NT2/D1 (cell line): ENCODE results near the gene EPHA6.
"Not testable (repeated sequence)": the region's sequence is repeated elsewhere in the genome, so short reads cannot be mapped to it uniquely, and the experiment has no call there.

Source experiments
- DNase-seq: peaks from one replicate; pipeline ENCODE4 v3.0.0-alpha.2; 2011; ENCODE audit warnings: low read depth, low spot score
- H3K27me3 ChIP-seq: 2 replicates; pipeline ENCODE4 v1.6.0; 2011; ENCODE audit warnings: mild to moderate bottlenecking; ENCODE audit not compliant: insufficient read length, insufficient read depth
- H3K36me3 ChIP-seq: 2 replicates; pipeline ENCODE4 v1.6.1; 2011; ENCODE audit warnings: mild to moderate bottlenecking, low read length, mixed read lengths; ENCODE audit not compliant: insufficient read depth, insufficient read length
- H3K4me1 ChIP-seq: 2 replicates; pipeline ENCODE4 v1.5.1; 2011; ENCODE audit not compliant: insufficient read depth, insufficient read length
- H3K4me3 ChIP-seq: 2 replicates; pipeline ENCODE4 v1.5.1; 2011; ENCODE audit warnings: low read depth; ENCODE audit not compliant: insufficient read length
- H3K9ac ChIP-seq: 2 replicates; pipeline ENCODE4 v1.6.0; 2011; ENCODE audit warnings: low read depth; ENCODE audit not compliant: insufficient read length
- H3K9me3 ChIP-seq: 2 replicates; pipeline ENCODE4 v1.5.1; 2011; ENCODE audit warnings: mild to moderate bottlenecking, low read length; ENCODE audit not compliant: insufficient read depth
- SUZ12 ChIP-seq: IDR thresholded peaks from 2 replicates; pipeline ENCODE4 v1.6.1; 2011; ENCODE audit not compliant: insufficient read length, insufficient read depth; ENCODE audit errors: extremely low read depth
- YY1 ChIP-seq: IDR thresholded peaks from 2 replicates; pipeline ENCODE4 v1.6.1; 2011; ENCODE audit not compliant: insufficient read length, insufficient read depth
- ZNF274 ChIP-seq: IDR thresholded peaks from 2 replicates; pipeline ENCODE4 v1.6.1; 2011; ENCODE audit warnings: mild to moderate bottlenecking, low read depth, low read length

EPHA6 gene

GRCh38 chr3:96991800-96992365, 177.5 kb downstream of the EPHA6 start:
- no peak for DNase-seq
- Histone ChIP-seq H3K4me3 (no peak overlapping the region), H3K4me1 (no peaks in the 10 kb centered on the region), H3K9me3 (0 out of 2 replicates have a peak, but pooled peaks cover 2% of the 10 kb centered on the region), H3K9ac (no peak overlapping the region), H3K27me3 (no peaks in the 10 kb centered on the region), H3K36me3 (no peaks in the 10 kb centered on the region)
- no peak for TF ChIP-seq ZNF274
- no peak for TF ChIP-seq SUZ12
- no peak for TF ChIP-seq YY1

- H3K36me3 ChIP-seq = no peaks in the 10 kb centered on the region
- H3K27me3 ChIP-seq = no peaks in the 10 kb centered on the region
- H3K9me3 ChIP-seq = no peaks in the 10 kb centered on the region
- H3K4me3 ChIP-seq = no peak overlapping the region
- H3K9ac ChIP-seq = no peak overlapping the region
- no peaks in the 10 kb centered on the region for H3K4me1 ChIP-seq
- no peak for TF ChIP-seq ZNF274
- TF ChIP-seq SUZ12 = no peak
- no peak for TF ChIP-seq YY1
- no peak for DNase-seq
These were observed 180.6 kb downstream of the EPHA6 start for GRCh38 chr3:96994988-96995387.

- no peak for DNase-seq
- no peaks in the 10 kb centered on the region for H3K9me3 ChIP-seq
- H3K36me3 ChIP-seq = no peaks in the 10 kb centered on the region
- H3K4me3 ChIP-seq = no peak overlapping the region
- TF ChIP-seq ZNF274 (no peak), SUZ12 (no peak), YY1 (no peak)
- no peaks in the 10 kb centered on the region for H3K27me3 ChIP-seq
- H3K4me1 ChIP-seq = no peaks in the 10 kb centered on the region
- no peak overlapping the region for H3K9ac ChIP-seq
These were observed 181.6 kb downstream of the EPHA6 start for GRCh38 chr3:96996009-96996408.

- Histone ChIP-seq H3K9ac (no peak overlapping the region), H3K36me3 (no peaks in the 10 kb centered on the region), H3K9me3 (no peaks in the 10 kb centered on the region), H3K4me3 (no peak overlapping the region), H3K27me3 (no peaks in the 10 kb centered on the region), H3K4me1 (no peaks in the 10 kb centered on the region)
- DNase-seq = no peak
- TF ChIP-seq SUZ12 = no peak
- TF ChIP-seq YY1 = no peak
- TF ChIP-seq ZNF274 = no peak
These were observed 187.2 kb downstream of the EPHA6 start for GRCh38 chr3:97001611-97002010.

- H3K36me3 ChIP-seq = no peaks in the 10 kb centered on the region
- no peak overlapping the region for H3K4me3 ChIP-seq
- no peaks in the 10 kb centered on the region for H3K27me3 ChIP-seq
- H3K9me3 ChIP-seq = no peaks in the 10 kb centered on the region
- TF ChIP-seq ZNF274 (no peak), YY1 (no peak), SUZ12 (no peak)
- no peak overlapping the region for H3K9ac ChIP-seq
- DNase-seq = peak; percentile 33
- no peaks in the 10 kb centered on the region for H3K4me1 ChIP-seq
These were observed 195.1 kb downstream of the EPHA6 start for GRCh38 chr3:97009427-97010019.

- Histone ChIP-seq H3K4me1 (no peaks in the 10 kb centered on the region), H3K36me3 (no peaks in the 10 kb centered on the region), H3K27me3 (no peaks in the 10 kb centered on the region), H3K9me3 (no peaks in the 10 kb centered on the region), H3K4me3 (no peak overlapping the region), H3K9ac (no peak overlapping the region)
- no peak for DNase-seq
- no peak for TF ChIP-seq YY1
- TF ChIP-seq ZNF274 = no peak
- no peak for TF ChIP-seq SUZ12
These were observed 196.7 kb downstream of the EPHA6 start for GRCh38 chr3:97010881-97011657.

- Histone ChIP-seq H3K36me3 (no peaks in the 10 kb centered on the region), H3K4me1 (no peaks in the 10 kb centered on the region), H3K9me3 (no peaks in the 10 kb centered on the region), H3K4me3 (no peak overlapping the region), H3K27me3 (no peaks in the 10 kb centered on the region), H3K9ac (no peak overlapping the region)
- TF ChIP-seq ZNF274 (no peak), SUZ12 (no peak)
- no peak for DNase-seq
These were observed 207.4 kb downstream of the EPHA6 start for GRCh38 chr3:97021778-97022177.

GRCh38 chr3:97025612-97026011, 211.2 kb downstream of the EPHA6 start:
- not testable (repeated sequence) for H3K36me3 ChIP-seq, H3K4me3 ChIP-seq, H3K27me3 ChIP-seq, H3K9me3 ChIP-seq, H3K9ac ChIP-seq, DNase-seq, H3K4me1 ChIP-seq
